GM19324 (cell line): Measurements from ENCODE around the gene COG6.

Experiments
- ATAC-seq: cut with Tn5 transposase; IDR thresholded peaks from one replicate; pipeline ENCODE4 v1.9.1; 2021; ENCODE audit warnings: mild to moderate bottlenecking, moderate library complexity; ENCODE audit not compliant: unreplicated experiment, low FRiP score

The COG6 gene

GRCh38 chr13:39655569-39656324 lies at the start of gene COG6:
TSS of gene COG6 (plus strand) at chr13:39655662. CDS start at chr13:39655727, 65 bp downstream.
- peak; percentile 97 for ATAC-seq

GRCh38 chr13:39605677-39606320 lies 49.7 kb upstream of the COG6 start:
- no peak for ATAC-seq

- no peak for ATAC-seq
Observed at GRCh38 chr13:39607876-39608275, 47.6 kb upstream of the COG6 start.

GRCh38 chr13:39612023-39612637 lies 43.3 kb upstream of the COG6 start:
- ATAC-seq: no peak

- peak; percentile 54 for ATAC-seq
Observed at GRCh38 chr13:39616087-39616694, 39.3 kb upstream of the COG6 start.

GRCh38 chr13:39618561-39618960 lies 36.9 kb upstream of the COG6 start:
- ATAC-seq: no peak

- ATAC-seq: no peak
Observed at GRCh38 chr13:39623466-39623865, 32.0 kb upstream of the COG6 start.

GRCh38 chr13:39631307-39631706 lies 24.2 kb upstream of the COG6 start:
- no peak for ATAC-seq

GRCh38 chr13:39632994-39633393 lies 22.5 kb upstream of the COG6 start:
- ATAC-seq: no peak

GRCh38 chr13:39635564-39635963 lies 19.9 kb upstream of the COG6 start:
- ATAC-seq: no peak

GRCh38 chr13:39637890-39638289 lies 17.6 kb upstream of the COG6 start:
- no peak for ATAC-seq

- ATAC-seq: no peak
Observed at GRCh38 chr13:39641645-39642044, 13.8 kb upstream of the COG6 start.

- no peak for ATAC-seq
Observed at GRCh38 chr13:39646122-39646521, 9.3 kb upstream of the COG6 start.

- no peak for ATAC-seq
Observed at GRCh38 chr13:39655041-39655568, 357 bp upstream of the COG6 start.

GRCh38 chr13:39656325-39656677 lies 839 bp downstream of the COG6 start:
- ATAC-seq: no peak

GRCh38 chr13:39663508-39663907 lies 8.0 kb downstream of the COG6 start:
- no peak for ATAC-seq

GRCh38 chr13:39663958-39664357 lies 8.5 kb downstream of the COG6 start:
- no peak for ATAC-seq

- no peak for ATAC-seq
Observed at GRCh38 chr13:39665763-39666162, 10.3 kb downstream of the COG6 start.

GRCh38 chr13:39670445-39670844 lies 15.0 kb downstream of the COG6 start:
- no peak for ATAC-seq

- no peak for ATAC-seq
Observed at GRCh38 chr13:39672378-39673132, 17.1 kb downstream of the COG6 start.
